ENCODE data around the gene PLCB1.

GRCh38 chr20:8809107-8809953 lies 677.3 kb downstream of the PLCB1 start:
- TF ChIP-seq CTCF (conservative IDR thresholded peaks at IDR 0.05 in 1 of 2, IDR thresholded peaks at IDR 0.05 in 1 of 2; ENCODE audit: extremely low read depth in 1 of 2, insufficient read depth in 1 of 2, low read depth in 1 of 2, low read length in 2 of 2) (no peak), EZH2 (IDR thresholded peaks at IDR 0.05; ENCODE audit: borderline replicate concordance, low read length) (no peak)
